GM13977 (cell line): ENCODE data around the gene PIK3C2G.

Experiments
- DNase-seq: peaks from one replicate; pipeline ENCODE4 v3.0.0; 2012; ENCODE audit warnings: low spot score
- in situ Hi-C: fragments of 300-500 bp; cut with MboI; formaldehyde crosslinking; loops from one replicate; pipeline ENCODE4 v1.12.0; 2022; ENCODE audit warnings: low sequenced_read_pairs, low pct_unique_long_range_greater_than_20kb, mixed read lengths, inconsistent platforms; ENCODE audit not compliant: unreplicated experiment
- TF ChIP-seq, protein P1 (sequence below): IDR thresholded peaks from 2 replicates; pipeline ENCODE4 v1.5.1; 2012; ENCODE audit warnings: mild to moderate bottlenecking, control low read depth; ENCODE audit not compliant: insufficient read depth; ENCODE audit errors: extremely low read depth, missing control alignments

The PIK3C2G gene

DNA sequence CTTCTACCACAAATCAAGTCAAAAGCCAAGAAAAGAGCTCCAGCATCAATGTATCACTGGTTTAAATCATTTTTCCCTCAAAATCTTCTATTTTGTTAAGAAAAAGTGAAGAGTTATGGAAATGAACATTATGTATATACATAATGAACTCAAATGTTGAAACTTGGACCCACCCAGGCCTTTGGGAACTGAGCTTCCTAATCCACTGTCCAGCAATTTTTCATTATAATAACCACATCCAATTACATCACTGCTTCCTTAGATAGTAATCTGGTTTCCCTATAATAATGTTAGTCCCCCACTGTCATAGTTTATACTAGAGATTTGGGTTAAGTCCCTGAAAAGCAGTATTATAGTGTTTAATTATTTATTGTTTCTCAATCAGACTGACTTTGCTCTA is 170.9 kb downstream of the PIK3C2G start:
- in situ Hi-C loops: no loop called here
- no peak for DNase-seq
- TF ChIP-seq, protein P1, sequence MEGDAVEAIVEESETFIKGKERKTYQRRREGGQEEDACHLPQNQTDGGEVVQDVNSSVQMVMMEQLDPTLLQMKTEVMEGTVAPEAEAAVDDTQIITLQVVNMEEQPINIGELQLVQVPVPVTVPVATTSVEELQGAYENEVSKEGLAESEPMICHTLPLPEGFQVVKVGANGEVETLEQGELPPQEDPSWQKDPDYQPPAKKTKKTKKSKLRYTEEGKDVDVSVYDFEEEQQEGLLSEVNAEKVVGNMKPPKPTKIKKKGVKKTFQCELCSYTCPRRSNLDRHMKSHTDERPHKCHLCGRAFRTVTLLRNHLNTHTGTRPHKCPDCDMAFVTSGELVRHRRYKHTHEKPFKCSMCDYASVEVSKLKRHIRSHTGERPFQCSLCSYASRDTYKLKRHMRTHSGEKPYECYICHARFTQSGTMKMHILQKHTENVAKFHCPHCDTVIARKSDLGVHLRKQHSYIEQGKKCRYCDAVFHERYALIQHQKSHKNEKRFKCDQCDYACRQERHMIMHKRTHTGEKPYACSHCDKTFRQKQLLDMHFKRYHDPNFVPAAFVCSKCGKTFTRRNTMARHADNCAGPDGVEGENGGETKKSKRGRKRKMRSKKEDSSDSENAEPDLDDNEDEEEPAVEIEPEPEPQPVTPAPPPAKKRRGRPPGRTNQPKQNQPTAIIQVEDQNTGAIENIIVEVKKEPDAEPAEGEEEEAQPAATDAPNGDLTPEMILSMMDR: no peak

DNA sequence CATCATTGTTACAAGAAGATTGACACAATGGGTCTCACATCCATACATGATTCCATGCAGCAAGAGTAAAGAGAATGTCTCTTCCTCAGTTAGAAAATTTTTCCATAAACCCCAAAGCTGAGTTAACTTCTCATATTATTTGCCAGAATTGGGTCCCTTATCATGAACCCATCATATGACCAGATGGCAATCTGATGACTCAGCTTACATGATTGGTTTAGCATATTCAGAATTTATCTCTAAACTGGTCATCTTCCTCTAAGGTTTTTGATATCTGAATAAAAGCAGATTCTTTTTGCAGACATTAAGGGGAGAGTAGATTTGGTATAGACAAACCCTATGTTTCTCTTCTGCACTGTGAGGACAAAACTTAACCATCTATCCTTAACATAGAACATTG is 174.9 kb downstream of the PIK3C2G start:
- in situ Hi-C loops: no loop called here

GRCh38 chr12:18439541-18439940 is 178.2 kb downstream of the PIK3C2G start:
- DNase-seq: no peak
- in situ Hi-C loops: no loop called here
- TF ChIP-seq, protein P1: no peak

More for the DNA sequence above, 174.9 kb downstream of the PIK3C2G start:
- DNase-seq: no peak
- TF ChIP-seq, protein P1: no peak

DNA sequence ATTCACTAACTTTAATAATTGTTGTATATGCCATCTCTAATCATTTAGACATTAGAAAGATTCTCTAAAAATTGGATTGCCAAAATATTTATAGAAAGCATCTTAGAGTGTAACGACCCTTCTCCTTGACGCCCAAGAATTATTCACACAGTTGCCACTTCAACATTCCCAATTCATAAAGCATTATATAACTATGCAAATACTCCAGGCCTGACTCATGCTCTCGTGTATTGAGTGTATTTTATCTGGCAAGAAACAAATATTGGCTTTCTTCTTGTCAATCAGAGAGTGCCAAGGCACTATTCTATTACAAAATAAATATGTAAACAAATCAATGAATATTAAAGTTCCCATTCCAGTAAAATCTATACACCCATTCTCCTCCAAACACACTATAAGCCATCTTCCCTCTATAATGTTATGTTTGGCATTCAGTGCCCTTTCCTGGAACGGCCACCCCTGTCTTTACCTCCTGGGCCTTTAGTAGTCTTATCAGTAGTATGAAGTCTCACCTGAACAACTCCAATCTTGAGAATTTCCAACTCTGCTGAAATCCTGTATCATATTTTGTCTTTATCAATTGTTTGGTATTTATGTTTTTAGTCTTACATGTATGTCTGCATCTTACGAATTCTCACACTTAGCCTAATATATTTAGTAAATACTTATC is 182.6 kb downstream of the PIK3C2G start:
- no peak for DNase-seq
- in situ Hi-C loops: no loop called here
- TF ChIP-seq, protein P1: no peak

DNA sequence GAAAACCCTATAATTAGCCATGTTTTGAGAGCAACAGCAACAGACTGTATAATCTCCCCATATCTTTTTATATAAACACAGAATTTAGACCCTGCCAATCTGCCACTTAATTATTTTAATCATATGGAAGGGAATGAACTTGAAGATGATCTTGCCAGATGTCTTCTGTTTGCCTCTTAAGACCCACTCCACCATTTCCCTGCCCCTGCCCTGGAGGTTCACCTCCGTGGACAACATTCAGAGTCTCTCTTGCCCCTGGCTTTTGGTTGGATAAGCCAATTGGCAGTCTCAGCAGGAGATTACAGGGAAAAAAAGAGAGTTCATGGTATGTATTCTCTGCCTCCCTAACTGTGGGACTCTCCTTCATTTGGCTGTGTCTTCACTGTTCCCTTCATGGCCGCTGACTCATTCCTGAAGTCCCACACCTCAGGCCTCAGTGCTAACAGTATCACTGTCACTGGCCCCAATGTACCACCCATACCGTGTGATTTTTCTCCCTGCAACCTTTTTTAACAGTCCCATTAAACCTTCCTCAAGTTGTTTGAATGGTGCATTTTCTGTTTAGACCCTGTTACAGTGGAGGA is 184.8 kb downstream of the PIK3C2G start:
- peak; percentile 12 for DNase-seq
- in situ Hi-C loops: no loop called here
- TF ChIP-seq, protein P1: no peak

DNA sequence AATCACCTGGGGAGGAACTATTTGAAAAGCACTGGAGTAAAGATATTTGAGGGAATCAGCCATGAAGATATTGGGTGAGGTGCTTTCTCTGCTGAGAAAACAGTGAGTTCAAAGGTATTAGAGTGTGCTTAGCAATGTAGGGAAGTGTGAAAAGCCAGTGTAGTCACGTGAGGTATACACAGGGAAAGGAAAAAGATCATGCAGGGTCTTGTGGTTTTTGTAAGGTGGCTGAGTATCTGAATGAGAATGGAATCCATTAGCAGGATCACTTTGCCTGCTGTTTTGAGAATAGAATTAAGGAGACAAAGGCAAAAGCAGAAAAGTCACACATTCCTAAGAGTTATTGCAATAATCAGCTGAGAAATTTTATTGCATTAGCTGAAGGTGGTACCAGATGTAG is 193.0 kb downstream of the PIK3C2G start:
- in situ Hi-C loops: no loop called here
- TF ChIP-seq, protein P1: no peak
- DNase-seq: no peak
